ENCODE measurements around the gene ST7L. TPM values are rescaled to one million over a fixed set of nuclear protein-coding genes. Genes with fewer than 3 reads are reported as not detected.

Gene ST7L
- total and polyA plus RNA-seq, 2 of the 4 experiments (the other 2 are of a cell fraction): 7.7 to 14.7 TPM

DNA sequence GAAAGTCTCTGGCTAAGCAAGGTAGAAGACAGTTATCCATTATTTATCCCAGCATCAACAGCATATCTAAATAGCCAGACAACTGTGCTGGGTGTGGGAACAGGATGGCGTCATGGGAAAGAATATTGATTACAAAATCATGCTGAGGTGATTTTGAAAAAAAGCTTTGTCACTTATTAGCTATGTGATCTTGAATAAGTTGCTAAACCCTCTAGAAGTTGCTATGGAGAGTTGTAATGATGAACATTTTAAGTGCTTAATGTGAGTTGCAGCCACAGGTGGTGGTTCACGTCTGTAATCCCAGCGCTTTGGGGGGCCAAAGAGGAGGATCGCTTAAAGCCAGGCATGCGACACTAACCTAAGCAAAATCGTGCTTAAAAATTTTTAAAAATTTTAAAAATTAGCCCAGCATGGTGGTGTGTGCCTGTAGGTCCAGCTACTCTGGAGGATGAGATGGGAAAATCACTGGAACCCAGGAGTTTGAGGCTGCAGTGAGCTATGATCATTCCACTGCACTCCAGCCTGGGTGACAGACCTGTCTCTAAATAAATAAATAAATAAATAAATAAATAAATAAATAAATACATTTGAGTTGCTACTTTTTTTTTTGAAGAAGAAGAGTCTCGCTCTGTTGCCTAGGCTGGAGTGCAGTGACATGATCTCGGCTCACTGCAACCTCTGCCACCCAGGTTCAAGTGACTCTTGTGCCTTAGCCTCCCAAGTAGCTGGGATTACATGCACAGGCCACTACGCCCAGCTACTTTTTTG lies 76.6 kb downstream of the ST7L start:
- Histone ChIP-seq H3K4me2 (ENCODE audit: low read depth, low read length) (no peak overlapping the region), H2BK15ac (ENCODE audit: low read depth, low read length) (peak overlapping the region; percentile 86; the same call in 2 of the 3 replicates), H2BK20ac (ENCODE audit: low read depth, low read length) (peak overlapping the region; percentile 91; the same call in 1 of the 2 replicates), H3K9me1 (ENCODE audit: insufficient read depth, low read length) (peaks cover 11% of the 10 kb centered on the region), H3K4me1 (ENCODE audit: control insufficient read depth, insufficient read depth, low read length) (peaks cover 5% of the 10 kb centered on the region; the same call in 1 of the 2 replicates), H4K8ac (ENCODE audit: low read depth in 2 of 2, low read length in 2 of 2) (peak overlapping the region; percentile 16 to 37; a peak in 1 of 4 replicates), H3K36me3 (ENCODE audit: control insufficient read depth, insufficient read depth, low read length) (peaks cover 4% of the 10 kb centered on the region), H3K23ac (ENCODE audit: low read depth, low read length) (no peak overlapping the region), H2AK9ac (replicated peaks; ENCODE audit: low read depth, low read length, poor library complexity) (no peak overlapping the region), H3K27ac (ENCODE audit: insufficient read depth, low read length) (no peak overlapping the region), H3K9me3 (ENCODE audit: control insufficient read depth, insufficient read depth, low read length) (no peaks in the 10 kb centered on the region), H4K20me1 (ENCODE audit: insufficient read depth, low read length) (no peaks in the 10 kb centered on the region), H3K4me3 (ENCODE audit: insufficient read depth, low read depth, low read length) (no peak overlapping the region), H2AK5ac (ENCODE audit: low read depth, low read length) (peak overlapping the region; percentile 67; the same call in 1 of the 2 replicates), H2AFZ (replicated peaks; ENCODE audit: low read length, poor library complexity) (no peak overlapping the region), H3K14ac (replicated peaks; ENCODE audit: low read depth, low read length) (0 out of 2 replicates have a peak overlapping the region, but pooled peaks have one; percentile 41), H4K91ac (ENCODE audit: insufficient read depth, low read depth, low read length) (peak overlapping the region; percentile 23), H3K79me1 (ENCODE audit: low read depth in 1 of 2, low read length in 2 of 2) (peaks cover 0 to 7% of the 10 kb centered on the region in 2 experiments; a peak in 2 of 4 replicates), H3K56ac (ENCODE audit: extremely low read depth, insufficient read depth, low read length) (no peak overlapping the region), H2BK120ac (ENCODE audit: low read depth, low read length) (peak overlapping the region; percentile 96), H3K9ac (ENCODE audit: low read depth, low read length) (no peak overlapping the region), H3K27me3 (ENCODE audit: control insufficient read depth, insufficient read depth, low read length) (no peaks in the 10 kb centered on the region), H3K18ac (ENCODE audit: low read depth, low read length) (no peak overlapping the region), H3K4ac (ENCODE audit: low read depth, low read length) (peak overlapping the region; percentile 94), H2BK5ac (ENCODE audit: low read depth, low read length, poor library complexity, severe bottlenecking) (no peak overlapping the region), H4K5ac (ENCODE audit: low read depth, low read length) (no peak overlapping the region)
- dilution Hi-C loops (cut with HindIII; ENCODE audit: low sequenced_read_pairs, unreplicated experiment) (no loop called here), intact Hi-C loops (cut with micrococcal nuclease) (loop anchor here (5.0 kb wide), 1 partner anchor 35 kb away; no protein-coding TSS in a partner anchor), in situ Hi-C loops (cut with MboI; ENCODE audit: low sequenced_read_pairs) (no loop called here)
- 100% methylated on average over 2 of the region's 9 CpGs; no CpG with 5 or more reads in 1 of the 2 experiments for WGBS, 2 experiments (ENCODE audit: extremely low coverage in 2 of 2, insufficient read length in 1 of 2)
- ATAC-seq (ENCODE audit: low read depth) (no peak), DNase-seq (no peak)
- BruUV-seq (replicated peaks): no TSS peak
- ChIA-PET CTCF (no interaction called here), POLR2A (ENCODE audit: unreplicated experiment) (no interaction called here)
- TF ChIP-seq MXI1 (IDR thresholded peaks at IDR 0.05; ENCODE audit: borderline replicate concordance, low read depth, low read length) (no peak), MAZ (IDR thresholded peaks at IDR 0.05; ENCODE audit: borderline replicate concordance, low read depth, low read length) (no peak), SMC3 (IDR thresholded peaks at IDR 0.05; ENCODE audit: low read depth, low read length) (no peak), CHD1 (IDR thresholded peaks at IDR 0.05; ENCODE audit: low read depth, low read length) (no peak), NFE2L2 (IDR thresholded peaks at IDR 0.05; ENCODE audit: low read depth, low read length) (no peak), FOS (IDR thresholded peaks at IDR 0.05; ENCODE audit: low read depth, low read length) (no peak), RAD21 (IDR thresholded peaks at IDR 0.05; ENCODE audit: low read length) (no peak), BHLHE40 (IDR thresholded peaks at IDR 0.05; ENCODE audit: low read depth, low read length) (no peak), MAFK (IDR thresholded peaks at IDR 0.05; ENCODE audit: low read depth, low read length) (no peak), POLR2A (IDR thresholded peaks at IDR 0.05; ENCODE audit: low read depth, low read length) (no peak), RCOR1 (IDR thresholded peaks at IDR 0.05; ENCODE audit: insufficient replicate concordance, low read length) (no peak), RFX5 (IDR thresholded peaks at IDR 0.05; ENCODE audit: low read depth, low read length) (no peak)
- TF ChIP-seq, protein P1, sequence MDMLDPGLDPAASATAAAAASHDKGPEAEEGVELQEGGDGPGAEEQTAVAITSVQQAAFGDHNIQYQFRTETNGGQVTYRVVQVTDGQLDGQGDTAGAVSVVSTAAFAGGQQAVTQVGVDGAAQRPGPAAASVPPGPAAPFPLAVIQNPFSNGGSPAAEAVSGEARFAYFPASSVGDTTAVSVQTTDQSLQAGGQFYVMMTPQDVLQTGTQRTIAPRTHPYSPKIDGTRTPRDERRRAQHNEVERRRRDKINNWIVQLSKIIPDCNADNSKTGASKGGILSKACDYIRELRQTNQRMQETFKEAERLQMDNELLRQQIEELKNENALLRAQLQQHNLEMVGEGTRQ (IDR thresholded peaks at IDR 0.05; ENCODE audit: low read depth, low read length): no peak
- TF ChIP-seq, protein P2, sequence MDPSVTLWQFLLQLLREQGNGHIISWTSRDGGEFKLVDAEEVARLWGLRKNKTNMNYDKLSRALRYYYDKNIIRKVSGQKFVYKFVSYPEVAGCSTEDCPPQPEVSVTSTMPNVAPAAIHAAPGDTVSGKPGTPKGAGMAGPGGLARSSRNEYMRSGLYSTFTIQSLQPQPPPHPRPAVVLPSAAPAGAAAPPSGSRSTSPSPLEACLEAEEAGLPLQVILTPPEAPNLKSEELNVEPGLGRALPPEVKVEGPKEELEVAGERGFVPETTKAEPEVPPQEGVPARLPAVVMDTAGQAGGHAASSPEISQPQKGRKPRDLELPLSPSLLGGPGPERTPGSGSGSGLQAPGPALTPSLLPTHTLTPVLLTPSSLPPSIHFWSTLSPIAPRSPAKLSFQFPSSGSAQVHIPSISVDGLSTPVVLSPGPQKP (IDR thresholded peaks at IDR 0.05; ENCODE audit: borderline replicate concordance, low read depth, low read length): no peak
- TF ChIP-seq, protein P3, sequence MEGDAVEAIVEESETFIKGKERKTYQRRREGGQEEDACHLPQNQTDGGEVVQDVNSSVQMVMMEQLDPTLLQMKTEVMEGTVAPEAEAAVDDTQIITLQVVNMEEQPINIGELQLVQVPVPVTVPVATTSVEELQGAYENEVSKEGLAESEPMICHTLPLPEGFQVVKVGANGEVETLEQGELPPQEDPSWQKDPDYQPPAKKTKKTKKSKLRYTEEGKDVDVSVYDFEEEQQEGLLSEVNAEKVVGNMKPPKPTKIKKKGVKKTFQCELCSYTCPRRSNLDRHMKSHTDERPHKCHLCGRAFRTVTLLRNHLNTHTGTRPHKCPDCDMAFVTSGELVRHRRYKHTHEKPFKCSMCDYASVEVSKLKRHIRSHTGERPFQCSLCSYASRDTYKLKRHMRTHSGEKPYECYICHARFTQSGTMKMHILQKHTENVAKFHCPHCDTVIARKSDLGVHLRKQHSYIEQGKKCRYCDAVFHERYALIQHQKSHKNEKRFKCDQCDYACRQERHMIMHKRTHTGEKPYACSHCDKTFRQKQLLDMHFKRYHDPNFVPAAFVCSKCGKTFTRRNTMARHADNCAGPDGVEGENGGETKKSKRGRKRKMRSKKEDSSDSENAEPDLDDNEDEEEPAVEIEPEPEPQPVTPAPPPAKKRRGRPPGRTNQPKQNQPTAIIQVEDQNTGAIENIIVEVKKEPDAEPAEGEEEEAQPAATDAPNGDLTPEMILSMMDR (conservative IDR thresholded peaks at IDR 0.05; ENCODE audit: low read depth, low read length): no peak

Measured in IMR-90 (cell line).